Spleen (tissue), 11 donors: ENCODE data around the gene HOXA10. TPM values are rescaled to one million over a fixed set of nuclear protein-coding genes. Genes with fewer than 3 reads are reported as not detected.

ENCODE experiments used
- DNase-seq: peaks from one replicate; pipeline ENCODE4 v3.0.0-alpha.2; 2020
- H3K27ac ChIP-seq, 8 donors: fragments of 200-600 bp; sonication (generic) in 7 of 8; 1 replicate in 4 of 8; 2 replicates in 4 of 8; pipeline versions ENCODE4 v1.5.0 to v1.8.0; 2016 to 2021; ENCODE audit warnings: inconsistent platforms in 4 of 8, mild to moderate bottlenecking in 4 of 8, moderate library complexity in 1 of 8
- H3K27me3 ChIP-seq, 7 donors: fragments of 200-600 bp; sonication (generic) in 6 of 7; replicated peaks in 1 of 7; 1 replicate in 4 of 7; 2 replicates in 3 of 7; pipeline versions ENCODE4 v1.5.0 to v1.8.0; 2016 to 2021; ENCODE audit warnings: inconsistent platforms in 3 of 7, mild to moderate bottlenecking in 1 of 7
- H3K36me3 ChIP-seq, 6 donors: fragments of 200-600 bp; sonication (generic) in 5 of 6; 1 replicate in 4 of 6; 2 replicates in 2 of 6; pipeline versions ENCODE4 v1.5.0 to v1.8.0; 2016 to 2021; ENCODE audit warnings: inconsistent platforms in 2 of 6
- H3K4me1 ChIP-seq, 6 donors: fragments of 200-600 bp; sonication (generic) in 5 of 6; 1 replicate in 3 of 6; 2 replicates in 3 of 6; pipeline versions ENCODE4 v1.5.0 to v1.8.0; 2016 to 2021; ENCODE audit warnings: inconsistent platforms in 3 of 6
- H3K4me3 ChIP-seq, 8 donors: fragments of 200-600 bp; sonication (generic) in 7 of 8; 1 replicate in 4 of 8; 2 replicates in 4 of 8; pipeline versions ENCODE4 v1.5.0 to v1.8.0; 2016 to 2021; ENCODE audit warnings: inconsistent platforms in 4 of 8, mild to moderate bottlenecking in 4 of 8, moderate library complexity in 2 of 8
- H3K9me3 ChIP-seq, 8 donors: fragments of 200-600 bp; sonication (generic) in 7 of 8; 1 replicate in 4 of 8; 2 replicates in 4 of 8; pipeline versions ENCODE4 v1.5.0 to v1.8.0; 2016 to 2021; ENCODE audit warnings: inconsistent platforms in 4 of 8
- POLR2A ChIP-seq, 3 donors: fragments of 450-650 bp; IDR thresholded peaks; one replicate each; pipeline ENCODE4 v1.5.1; 2017; ENCODE audit warnings: antibody characterized with exemption in 3 of 3, mild to moderate bottlenecking in 1 of 3
- POLR2AphosphoS5 ChIP-seq, 3 donors: sonication (generic); formaldehyde crosslinking; IDR thresholded peaks; one replicate each; pipeline ENCODE4 v1.5.1; 2017; ENCODE audit warnings: antibody characterized with exemption in 3 of 3
- WGBS, 5 donors: extraction: QIAGEN DNeasy Blood & Tissue Kit in 3 of 5; methylation state at CpG; one replicate each; pipeline versions ENCODE4 v1.1.5 to v1.1.7; 2013 to 2018; 5-methylcytosine and 5-hydroxymethylcytosine counted together
- intact Hi-C: fragments of 100-400 bp; cut with DNase I; formaldehyde crosslinking; loops from one replicate; pipeline ENCODE4 v1.15.0; 2023; ENCODE audit warnings: low total_unique reads
- polyA plus RNA-seq, 3 donors: library from polyadenylated mRNA; stranded (reverse); fragments of 200-250 nt; gene quantifications; one replicate each; pipeline ENCODE4 v1.2.1, GENCODE V29; 2013
- total RNA-seq, 7 donors: library from RNA; depleted of rRNA in 3 of 7; stranded (reverse); fragments of >200 nt in 3 of 7; fragmentation: NEBNext Ultra II Directional in 4 of 7; extraction: Animal tissue kit (Norgen Biotek cat#: 25700) in 4 of 7; gene quantifications; one replicate each; pipeline versions ENCODE4 v1.1.0 to v1.2.1, GENCODE V29; 2016 to 2021
- TF ChIP-seq, protein P1 (sequence below), 11 experiments: fragments of 200-600 bp in 7 of 11; fragments of 450-650 bp in 4 of 11; sonication (generic) in 4 of 11; IDR thresholded peaks in 8 of 11; conservative IDR thresholded peaks in 3 of 11; 1 replicate in 7 of 11; 2 replicates in 4 of 11; pipeline versions ENCODE4 v1.4.0 to v1.8.0; 2016 to 2021; ENCODE audit warnings: antibody characterized with exemption in 11 of 11, inconsistent platforms in 4 of 11, mild to moderate bottlenecking in 1 of 11
- donor health status: healthy with polysubstance abuse.
- donor health status: DM: no; HTN: no; CAD: no; lungs with moderate emphysema.
- donor health status: DM: no; HTN: no; CAD: no.
- donor health status: Bipolar disorder and iron deficiency.
- donor health status: healthy.
- donor health status: DM: no; HTN: no; CAD: no.
- donor health status: DM: yes; HTN: yes; CAD: no.

The HOXA10 gene
- total and polyA plus RNA-seq, 10 donors, result 0.05 to 0.72 (median 0.20) TPM; not detected in 4

DNA sequence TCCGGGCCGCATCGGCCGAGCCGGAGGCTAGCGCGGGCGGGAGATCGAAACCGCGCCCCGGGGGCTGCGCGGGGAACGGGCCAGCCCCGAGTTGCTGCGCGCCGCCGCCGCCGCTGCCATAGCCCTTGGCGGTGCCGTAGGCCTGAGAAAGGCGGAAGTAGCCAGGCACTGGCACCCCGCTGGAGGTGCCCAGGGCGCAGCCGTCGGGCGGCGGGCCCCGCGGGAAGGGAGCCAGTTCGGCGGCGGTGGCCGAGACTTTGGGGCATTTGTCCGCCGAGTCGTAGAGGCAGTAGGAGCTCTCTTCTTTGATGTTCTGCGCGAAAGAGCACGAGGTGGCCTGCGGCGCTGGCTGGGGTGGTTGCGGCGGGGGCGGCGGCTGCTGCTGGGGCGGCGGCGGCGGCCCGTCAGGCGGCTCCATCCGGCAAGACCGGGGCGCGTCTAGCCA, 587 bp downstream of the HOXA10 start:
- peaks cover 0 to 8% (median 0%) of the 10 kb centered on the region in 8 donors for H3K9me3 ChIP-seq
- WGBS, 5 donors, result 1 to 3% (median 1%) methylated on average over 36 to 59 of the region's 59 CpGs; no CpG with 5 or more reads in 1 of the 5 donors
- H3K4me3 ChIP-seq, result peak overlapping the region; percentile 16 to 72 (median 46)
- peaks cover 42 to 100% (median 100%) of the 10 kb centered on the region in 7 donors for H3K27me3 ChIP-seq
- intact Hi-C loops, result no loop called here
- H3K36me3 ChIP-seq, result no peaks in the 10 kb centered on the region
- TF ChIP-seq POLR2AphosphoS5 (IDR thresholded peaks at IDR 0.05), result peak in 1 of 3 donors; percentile 3
- TF ChIP-seq, protein P1, sequence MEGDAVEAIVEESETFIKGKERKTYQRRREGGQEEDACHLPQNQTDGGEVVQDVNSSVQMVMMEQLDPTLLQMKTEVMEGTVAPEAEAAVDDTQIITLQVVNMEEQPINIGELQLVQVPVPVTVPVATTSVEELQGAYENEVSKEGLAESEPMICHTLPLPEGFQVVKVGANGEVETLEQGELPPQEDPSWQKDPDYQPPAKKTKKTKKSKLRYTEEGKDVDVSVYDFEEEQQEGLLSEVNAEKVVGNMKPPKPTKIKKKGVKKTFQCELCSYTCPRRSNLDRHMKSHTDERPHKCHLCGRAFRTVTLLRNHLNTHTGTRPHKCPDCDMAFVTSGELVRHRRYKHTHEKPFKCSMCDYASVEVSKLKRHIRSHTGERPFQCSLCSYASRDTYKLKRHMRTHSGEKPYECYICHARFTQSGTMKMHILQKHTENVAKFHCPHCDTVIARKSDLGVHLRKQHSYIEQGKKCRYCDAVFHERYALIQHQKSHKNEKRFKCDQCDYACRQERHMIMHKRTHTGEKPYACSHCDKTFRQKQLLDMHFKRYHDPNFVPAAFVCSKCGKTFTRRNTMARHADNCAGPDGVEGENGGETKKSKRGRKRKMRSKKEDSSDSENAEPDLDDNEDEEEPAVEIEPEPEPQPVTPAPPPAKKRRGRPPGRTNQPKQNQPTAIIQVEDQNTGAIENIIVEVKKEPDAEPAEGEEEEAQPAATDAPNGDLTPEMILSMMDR (IDR thresholded peaks at IDR 0.05 in 8 of 11, conservative IDR thresholded peaks at IDR 0.05 in 3 of 11), result no peak
- H3K27ac ChIP-seq, result peak overlapping the region in 2 of 8 donors; percentile 26 to 32
- H3K4me1 ChIP-seq, result peaks cover 15 to 64% (median 42%) of the 10 kb centered on the region in 6 donors
- DNase-seq, result peak; percentile 91

DNA sequence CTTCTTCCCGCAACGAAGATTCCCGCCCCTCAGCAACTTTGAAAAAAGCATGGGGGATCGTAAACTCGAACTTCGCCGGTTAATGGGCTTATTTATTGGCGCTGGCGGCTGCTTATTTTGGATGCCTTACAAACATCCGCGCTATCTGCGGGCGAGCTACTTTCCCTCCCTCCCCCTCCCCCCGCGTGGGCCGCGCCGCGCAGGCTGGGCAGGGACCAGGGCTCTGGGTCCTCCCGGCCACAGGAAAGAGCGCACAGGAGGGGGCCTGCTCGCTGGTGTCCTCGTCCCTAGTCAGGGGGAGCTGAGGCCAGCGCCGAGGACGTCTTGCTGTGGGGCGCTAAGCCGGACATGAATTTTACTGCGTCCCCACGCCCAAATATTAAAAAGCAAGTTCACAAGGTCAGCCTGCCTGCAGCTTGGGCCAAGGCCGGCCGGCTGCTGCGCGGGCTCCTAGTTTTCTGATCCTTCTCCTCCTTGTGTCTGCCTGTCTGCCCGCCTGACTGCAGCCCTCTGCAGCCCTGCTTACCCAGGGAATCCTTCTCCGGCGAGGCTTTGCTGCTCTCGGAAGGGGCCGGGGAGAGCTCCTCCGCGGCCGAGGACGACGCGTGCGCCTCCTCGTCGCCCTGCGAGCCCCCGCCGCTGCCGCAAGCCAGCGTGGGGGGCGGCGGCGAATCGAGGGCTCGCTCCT, 1.2 kb downstream of the HOXA10 start:
- peak overlapping the region; percentile 16 to 72 (median 46) for H3K4me3 ChIP-seq
- DNase-seq, result peak; percentile 76
- intact Hi-C loops, result no loop called here
- H3K27me3 ChIP-seq, result peaks cover 47 to 100% (median 100%) of the 10 kb centered on the region in 7 donors
- peaks cover 15 to 70% (median 44%) of the 10 kb centered on the region in 6 donors for H3K4me1 ChIP-seq
- no peaks in the 10 kb centered on the region for H3K36me3 ChIP-seq
- TF ChIP-seq, protein P1 (IDR thresholded peaks at IDR 0.05 in 8 of 11, conservative IDR thresholded peaks at IDR 0.05 in 3 of 11), result no peak
- TF ChIP-seq POLR2AphosphoS5 (IDR thresholded peaks at IDR 0.05), result peak in 1 of 3 donors; percentile 50
- 0 to 2% (median 2%) methylated on average over 16 to 58 of the region's 58 CpGs for WGBS, 5 donors
- peaks cover 0 to 8% (median 0%) of the 10 kb centered on the region in 8 donors for H3K9me3 ChIP-seq
- H3K27ac ChIP-seq, result peak overlapping the region in 2 of 8 donors; percentile 26 to 32

DNA sequence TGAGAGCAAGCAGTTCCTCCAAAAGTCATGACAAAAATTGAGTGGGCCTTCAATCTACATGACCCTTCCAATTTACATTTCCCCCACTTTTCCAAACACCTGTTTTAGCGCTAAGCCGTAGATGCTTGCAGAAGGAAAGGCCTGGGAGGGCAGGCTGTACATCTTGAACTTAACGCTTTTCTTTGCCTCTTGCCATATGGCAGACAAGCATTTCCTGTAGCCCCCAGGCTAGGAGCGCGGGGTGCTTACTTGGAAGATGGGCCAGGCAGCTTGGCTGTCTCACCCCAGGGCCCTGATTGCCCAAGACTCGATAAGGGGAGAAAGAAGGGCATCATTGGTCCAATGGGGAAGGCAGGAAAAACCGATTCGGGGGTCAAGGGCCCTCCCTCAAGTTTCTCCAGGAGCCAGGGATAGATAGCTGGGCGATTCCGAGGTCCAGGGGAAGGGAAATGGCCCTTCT, 1.8 kb downstream of the HOXA10 start:
- H3K27me3 ChIP-seq, result peaks cover 47 to 100% (median 100%) of the 10 kb centered on the region in 7 donors
- TF ChIP-seq, protein P1 (IDR thresholded peaks at IDR 0.05 in 8 of 11, conservative IDR thresholded peaks at IDR 0.05 in 3 of 11), result no peak
- TF ChIP-seq POLR2AphosphoS5 (IDR thresholded peaks at IDR 0.05) (no peak), POLR2A (IDR thresholded peaks at IDR 0.05) (no peak)
- peak; percentile 41 for DNase-seq
- intact Hi-C loops, result no loop called here
- peaks cover 15 to 76% (median 44%) of the 10 kb centered on the region in 6 donors for H3K4me1 ChIP-seq
- no peak overlapping the region for H3K27ac ChIP-seq
- WGBS, 5 donors, result 6 to 19% (median 7%) methylated on average over 10 of the region's 10 CpGs
- no peaks in the 10 kb centered on the region for H3K36me3 ChIP-seq
- H3K4me3 ChIP-seq, result peak overlapping the region in 3 of 8 donors; percentile 45 to 72 (median 52)
- H3K9me3 ChIP-seq, result peaks cover 0 to 8% (median 0%) of the 10 kb centered on the region in 8 donors
